ENCODE results near the gene RELL1. TPM values are rescaled to one million over a fixed set of nuclear protein-coding genes. Genes with fewer than 3 reads are reported as not detected.

Gene RELL1
- total RNA-seq, 4 donors from 2014 or later = 44.4 to 83.3 (median 73.6) TPM

GRCh38 chr4:37682701-37683401 is 3.3 kb downstream of the RELL1 start:
- 77% methylated on average over 7 of the region's 7 CpGs for WGBS
- no peaks in the 10 kb centered on the region for H3K27me3 ChIP-seq
- intact Hi-C loops (cut with DNase I) = loop anchor here (10.0 kb wide), 3 partner anchors 112 to 292 kb away; partner anchors contain the start of gene PGM2
- H3K4me3 ChIP-seq = no peak overlapping the region
- DNase-seq (ENCODE audit: extremely low spot score) = no peak
- TF ChIP-seq CTCF (IDR thresholded peaks at IDR 0.05) (no peak), POLR2AphosphoS5 (IDR thresholded peaks at IDR 0.05) (no peak), POLR2A (IDR thresholded peaks at IDR 0.05; ENCODE audit: low read depth) (no peak), EP300 (IDR thresholded peaks at IDR 0.05) (no peak)
- no peak overlapping the region for H3K27ac ChIP-seq (replicated peaks in 1 of 4)
- no peaks in the 10 kb centered on the region for H3K36me3 ChIP-seq
- H3K4me1 ChIP-seq = peaks cover 22 to 67% (median 60%) of the 10 kb centered on the region in 4 donors
- H3K9me3 ChIP-seq = no peaks in the 10 kb centered on the region

DNA sequence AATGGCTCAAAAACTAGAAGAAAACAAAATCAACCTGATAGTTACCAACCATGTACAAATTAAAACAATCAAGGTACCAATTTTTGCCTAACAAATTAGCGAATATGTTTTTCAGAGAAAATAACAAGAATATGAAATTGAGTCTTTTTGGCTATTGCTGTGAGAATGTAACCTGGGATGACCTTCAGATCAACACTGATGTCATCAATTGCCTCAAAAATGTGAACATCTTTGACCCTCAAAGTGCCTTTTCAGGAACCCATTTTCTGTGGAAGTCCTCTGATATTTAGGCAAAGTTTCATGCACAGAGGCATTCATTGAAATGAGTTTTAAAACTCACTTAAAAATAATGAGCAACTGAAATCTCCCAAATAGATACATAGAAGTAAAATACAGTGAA is 6.1 kb downstream of the RELL1 start:
- WGBS = 100% methylated on average over 1 of the region's 1 CpG
- Histone ChIP-seq H3K4me1 (peaks cover 27 to 82% (median 69%) of the 10 kb centered on the region in 4 donors), H3K9me3 (no peaks in the 10 kb centered on the region), H3K27ac (replicated peaks in 1 of 4) (no peak overlapping the region), H3K36me3 (no peaks in the 10 kb centered on the region), H3K27me3 (no peaks in the 10 kb centered on the region), H3K4me3 (no peak overlapping the region)
- intact Hi-C loops (cut with DNase I) = loop anchor here (10.0 kb wide), 3 partner anchors 115 to 295 kb away; partner anchors contain the start of gene PGM2
- TF ChIP-seq CTCF (IDR thresholded peaks at IDR 0.05) (no peak), POLR2AphosphoS5 (IDR thresholded peaks at IDR 0.05) (no peak), POLR2A (IDR thresholded peaks at IDR 0.05; ENCODE audit: low read depth) (no peak), EP300 (IDR thresholded peaks at IDR 0.05) (no peak)
- no peak for DNase-seq (ENCODE audit: extremely low spot score)

DNA sequence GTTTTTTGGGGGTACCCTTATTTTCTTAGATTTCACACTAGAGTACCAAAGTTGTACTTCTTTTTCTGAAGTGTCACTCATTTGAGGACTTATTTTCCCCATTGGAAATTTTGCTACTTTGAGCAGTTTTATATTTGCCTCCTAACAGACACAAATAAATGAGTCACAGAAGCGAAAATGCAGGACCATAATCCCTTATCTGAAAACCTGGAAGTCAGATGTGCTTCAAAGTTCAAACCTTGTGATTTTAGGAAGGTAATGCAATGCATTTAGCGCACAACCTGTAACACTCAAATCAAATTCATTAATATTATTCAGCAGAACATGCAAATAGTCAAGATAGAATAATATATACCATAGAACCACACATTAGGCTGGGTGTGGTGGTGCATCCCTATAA is 6.9 kb downstream of the RELL1 start:
- TF ChIP-seq POLR2AphosphoS5 (IDR thresholded peaks at IDR 0.05) = no peak
- no peak for TF ChIP-seq EP300 (IDR thresholded peaks at IDR 0.05)
- intact Hi-C loops (cut with DNase I) = no loop called here
- DNase-seq (ENCODE audit: extremely low spot score) = no peak
- Histone ChIP-seq H3K36me3 (no peaks in the 10 kb centered on the region), H3K9me3 (no peaks in the 10 kb centered on the region), H3K4me3 (no peak overlapping the region), H3K27ac (replicated peaks in 1 of 4) (no peak overlapping the region), H3K4me1 (peaks cover 24 to 82% (median 68%) of the 10 kb centered on the region in 4 donors), H3K27me3 (no peaks in the 10 kb centered on the region)
- 94% methylated on average over 2 of the region's 2 CpGs for WGBS

DNA sequence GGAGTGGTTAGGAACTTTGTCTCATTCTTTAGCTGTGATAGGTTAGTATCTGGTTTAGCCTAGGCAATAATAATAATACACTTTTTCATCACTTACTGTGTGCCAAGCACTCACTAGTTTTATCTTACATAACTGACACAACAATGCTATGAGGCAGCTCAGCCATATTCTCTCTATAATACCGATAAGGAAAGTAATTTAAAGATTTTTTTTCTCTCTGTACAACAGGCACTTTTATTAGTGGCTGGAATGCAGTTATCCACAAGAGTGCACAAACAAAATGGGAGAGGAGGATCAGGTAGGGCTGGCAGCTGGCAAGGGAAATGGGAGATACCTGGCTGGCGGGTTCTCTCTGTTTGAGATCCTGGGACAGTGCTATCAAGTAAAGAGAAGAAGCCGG is 7.6 kb downstream of the RELL1 start:
- Histone ChIP-seq H3K4me1 (peaks cover 24 to 82% (median 68%) of the 10 kb centered on the region in 4 donors), H3K9me3 (no peaks in the 10 kb centered on the region), H3K27me3 (no peaks in the 10 kb centered on the region), H3K4me3 (no peak overlapping the region), H3K36me3 (no peaks in the 10 kb centered on the region), H3K27ac (replicated peaks in 1 of 4) (no peak overlapping the region)
- TF ChIP-seq POLR2A (IDR thresholded peaks at IDR 0.05; ENCODE audit: low read depth) (no peak), POLR2AphosphoS5 (IDR thresholded peaks at IDR 0.05) (no peak), CTCF (IDR thresholded peaks at IDR 0.05) (no peak), EP300 (IDR thresholded peaks at IDR 0.05) (no peak)
- WGBS = 89% methylated on average over 3 of the region's 3 CpGs
- no peak for DNase-seq (ENCODE audit: extremely low spot score)
- intact Hi-C loops (cut with DNase I) = no loop called here

GRCh38 chr4:37675587-37676290 is 10.4 kb downstream of the RELL1 start:
- 77% methylated on average over 1 of the region's 1 CpG for whole genome bisulfite sequencing
- TF ChIP-seq EP300 (IDR thresholded peaks at IDR 0.05) = no peak
- no peak for TF ChIP-seq POLR2A (IDR thresholded peaks at IDR 0.05; ENCODE audit: low read depth)
- TF ChIP-seq POLR2AphosphoS5 (IDR thresholded peaks at IDR 0.05) = no peak
- no peak for TF ChIP-seq CTCF (IDR thresholded peaks at IDR 0.05)
- H3K4me1 ChIP-seq = peaks cover 31 to 66% (median 61%) of the 10 kb centered on the region in 4 donors
- H3K9me3 ChIP-seq = no peaks in the 10 kb centered on the region
- no peaks in the 10 kb centered on the region for H3K36me3 ChIP-seq
- no peak overlapping the region for H3K27ac ChIP-seq (replicated peaks in 1 of 4)
- peak; percentile 26 for DNase-seq (ENCODE audit: extremely low spot score)
- intact Hi-C loops (cut with DNase I) = no loop called here
- H3K27me3 ChIP-seq = no peaks in the 10 kb centered on the region
- H3K4me3 ChIP-seq = no peak overlapping the region

Data from esophagus muscularis mucosa (tissue), 4 donors.